Cardiac fibroblast (primary cell): ENCODE data around the gene LRRC59.

Experiments used
- DNase-seq, 2 donors: peaks; one replicate each; pipeline versions ENCODE4 v3.0.0 to v3.0.0-alpha.2; 2010; ENCODE audit warnings: low read depth in 2 of 2
- H3K4me3 ChIP-seq, 2 donors: replicated peaks in 1 of 2; 1 replicate in 1 of 2; 2 replicates in 1 of 2; pipeline ENCODE4 v1.5.1; 2011; ENCODE audit warnings: low read depth in 2 of 2, low read length in 2 of 2, mild to moderate bottlenecking in 2 of 2, moderate library complexity in 1 of 2
- CTCF ChIP-seq: IDR thresholded peaks from one replicate; pipeline ENCODE4 v1.5.1; 2011; ENCODE audit warnings: low read depth, mild to moderate bottlenecking, low read length, inconsistent platforms

LRRC59 gene

GRCh38 chr17:50386510-50386909, 10.8 kb downstream of the LRRC59 start:
- no peak overlapping the region for H3K4me3 ChIP-seq
- no peak for TF ChIP-seq CTCF
- DNase-seq = peak in 1 of 2 donors; percentile 48

GRCh38 chr17:50382931-50383330, 14.4 kb downstream of the LRRC59 start:
- DNase-seq = no peak
- no peak for TF ChIP-seq CTCF
- no peak overlapping the region for H3K4me3 ChIP-seq

- no peak for TF ChIP-seq CTCF
- DNase-seq = no peak
Observed at GRCh38 chr17:50381920-50382319, 15.4 kb downstream of the LRRC59 start.

GRCh38 chr17:50381260-50381815, 16.0 kb downstream of the LRRC59 start:
- no peak for DNase-seq
- no peak overlapping the region for H3K4me3 ChIP-seq
- TF ChIP-seq CTCF = no peak

More at GRCh38 chr17:50381920-50382319, 15.4 kb downstream of the LRRC59 start:
- no peak overlapping the region for H3K4me3 ChIP-seq

- H3K4me3 ChIP-seq = no peak overlapping the region
- no peak for TF ChIP-seq CTCF
- DNase-seq = no peak
Observed at GRCh38 chr17:50380369-50381259, 16.7 kb downstream of the LRRC59 start.

- no peak for DNase-seq
- no peak for TF ChIP-seq CTCF
- no peak overlapping the region for H3K4me3 ChIP-seq
Observed at GRCh38 chr17:50379351-50380132, 17.8 kb downstream of the LRRC59 start.
